Measurements from ENCODE around the gene GCFC2. TPM values are rescaled to one million over a fixed set of nuclear protein-coding genes. Genes with fewer than 3 reads are reported as not detected.

Gene GCFC2
- total and polyA plus RNA-seq, 2 donors (not counting 3 experiments of a cell fraction or from before 2014, with no cell fraction given): 5.7 to 20.0 TPM

DNA sequence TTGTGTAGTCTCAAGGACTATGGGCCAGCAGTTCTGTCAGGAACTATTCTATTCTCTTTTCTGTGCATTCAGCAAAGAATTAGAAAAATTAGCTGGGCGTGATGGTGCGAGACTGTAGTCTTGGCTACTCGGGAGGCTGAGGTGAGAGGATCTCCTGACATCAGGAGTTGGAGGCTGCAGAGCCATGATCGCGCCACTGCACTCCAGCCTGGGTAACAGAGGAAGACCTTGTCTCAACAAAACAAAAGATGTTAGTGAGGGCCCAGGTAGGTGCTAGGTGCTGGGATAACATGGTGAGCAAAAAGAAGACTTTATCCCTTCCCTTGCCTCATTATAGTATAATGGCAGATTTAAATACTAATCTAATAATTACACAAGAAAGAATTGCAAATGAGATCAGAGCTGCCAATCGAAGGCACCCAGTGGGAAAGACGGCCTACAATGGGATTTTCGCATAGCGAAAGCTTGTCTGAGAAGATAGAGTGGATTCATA, 64.6 kb downstream of the GCFC2 start:
- Histone ChIP-seq H3K79me2 (ENCODE audit: control insufficient read depth, insufficient read depth, low read length) (peaks cover 18% of the 10 kb centered on the region), H3K36me3 (ENCODE audit: control insufficient read depth in 2 of 2, extremely low read depth in 1 of 2, insufficient read depth in 2 of 2, low read length in 2 of 2) (peaks cover 7 to 9% of the 10 kb centered on the region in 2 experiments), H4K20me1 (replicated peaks; ENCODE audit: control insufficient read depth, extremely low read depth, insufficient read depth, low read length) (no peaks in the 10 kb centered on the region), H3K9ac (replicated peaks; ENCODE audit: extremely low read depth, insufficient read depth, low read length) (peak overlapping the region; percentile 68), H3K9me3 (replicated peaks; ENCODE audit: control insufficient read depth, insufficient read depth, low read length) (no peaks in the 10 kb centered on the region), H3K27ac (ENCODE audit: insufficient read depth, low read depth, low read length) (peak overlapping the region; percentile 13), H3K4me1 (ENCODE audit: control insufficient read depth, extremely low read depth, insufficient read depth, low read length) (peaks cover 12% of the 10 kb centered on the region), H3K27me3 (ENCODE audit: control insufficient read depth in 2 of 2, insufficient read depth in 2 of 2, low read length in 2 of 2) (no peaks in the 10 kb centered on the region), H2AFZ (ENCODE audit: low read depth, low read length) (peak overlapping the region; percentile 97), H3K4me2 (ENCODE audit: insufficient read depth, low read length) (peak overlapping the region; percentile 54), H3K4me3 (replicated peaks in 1 of 3; ENCODE audit: insufficient read depth in 1 of 3, low read depth in 1 of 3, low read length in 3 of 3) (peak overlapping the region; percentile 65 to 78 (median 72)), H3K9me1 (replicated peaks; ENCODE audit: control insufficient read depth, extremely low read depth, insufficient read depth, low read length) (peaks cover 4% of the 10 kb centered on the region)
- TF ChIP-seq, protein P1, sequence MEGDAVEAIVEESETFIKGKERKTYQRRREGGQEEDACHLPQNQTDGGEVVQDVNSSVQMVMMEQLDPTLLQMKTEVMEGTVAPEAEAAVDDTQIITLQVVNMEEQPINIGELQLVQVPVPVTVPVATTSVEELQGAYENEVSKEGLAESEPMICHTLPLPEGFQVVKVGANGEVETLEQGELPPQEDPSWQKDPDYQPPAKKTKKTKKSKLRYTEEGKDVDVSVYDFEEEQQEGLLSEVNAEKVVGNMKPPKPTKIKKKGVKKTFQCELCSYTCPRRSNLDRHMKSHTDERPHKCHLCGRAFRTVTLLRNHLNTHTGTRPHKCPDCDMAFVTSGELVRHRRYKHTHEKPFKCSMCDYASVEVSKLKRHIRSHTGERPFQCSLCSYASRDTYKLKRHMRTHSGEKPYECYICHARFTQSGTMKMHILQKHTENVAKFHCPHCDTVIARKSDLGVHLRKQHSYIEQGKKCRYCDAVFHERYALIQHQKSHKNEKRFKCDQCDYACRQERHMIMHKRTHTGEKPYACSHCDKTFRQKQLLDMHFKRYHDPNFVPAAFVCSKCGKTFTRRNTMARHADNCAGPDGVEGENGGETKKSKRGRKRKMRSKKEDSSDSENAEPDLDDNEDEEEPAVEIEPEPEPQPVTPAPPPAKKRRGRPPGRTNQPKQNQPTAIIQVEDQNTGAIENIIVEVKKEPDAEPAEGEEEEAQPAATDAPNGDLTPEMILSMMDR (IDR thresholded peaks at IDR 0.05; ENCODE audit: extremely low read depth in 1 of 2, insufficient read depth in 1 of 2, low read depth in 1 of 2, low read length in 2 of 2): no peak
- no peak for TF ChIP-seq POLR2AphosphoS5 (IDR thresholded peaks at IDR 0.05; ENCODE audit: insufficient read depth, low read depth, low read length)
- TF ChIP-seq, protein P2, sequence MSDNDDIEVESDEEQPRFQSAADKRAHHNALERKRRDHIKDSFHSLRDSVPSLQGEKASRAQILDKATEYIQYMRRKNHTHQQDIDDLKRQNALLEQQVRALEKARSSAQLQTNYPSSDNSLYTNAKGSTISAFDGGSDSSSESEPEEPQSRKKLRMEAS (IDR thresholded peaks at IDR 0.05; ENCODE audit: insufficient read depth, insufficient read length): no peak
- no peak for TF ChIP-seq GATA2 (IDR thresholded peaks at IDR 0.05; ENCODE audit: insufficient read depth, insufficient read length, low read depth, low read length)
- no peak for TF ChIP-seq FOS (IDR thresholded peaks at IDR 0.05; ENCODE audit: borderline replicate concordance, insufficient read depth, low read length)
- TF ChIP-seq POLR2A (IDR thresholded peaks at IDR 0.05; ENCODE audit: low read depth, low read length): no peak
- TF ChIP-seq JUN (IDR thresholded peaks at IDR 0.05; ENCODE audit: borderline replicate concordance, insufficient read depth, insufficient read length, low read depth): no peak
- TF ChIP-seq EZH2 (IDR thresholded peaks at IDR 0.05; ENCODE audit: borderline replicate concordance, low read depth, low read length, severe bottlenecking): no peak
- no peak for TF ChIP-seq MYC (IDR thresholded peaks at IDR 0.05; ENCODE audit: low read depth, low read length)
- ChIA-PET POLR2A (interaction anchor here (0.8 kb wide), 1 partner anchor 65 kb away, joined by 4 read pairs; the partner anchor contains the start of gene GCFC2), CTCF (interaction anchor here (0.7 to 1.3 kb wide), 4 partner anchors 8 to 181 kb away, joined by 3 to 5 read pairs (median 4); no protein-coding TSS in a partner anchor)
- no TSS peak for BruUV-seq (replicated peaks)
- DNase-seq (ENCODE audit: low read depth, low spot score): no peak
- dilution Hi-C loops (cut with MboI; ENCODE audit: extremely low pct_ligation_motif_present, low sequenced_read_pairs) (no loop called here), intact Hi-C loops (cut with micrococcal nuclease) (loop anchor here (1.0 kb wide), 1 partner anchor 64 kb away; the partner anchor contains the start of gene GCFC2)
- FAIRE-seq: peak; percentile 50
